Right renal pelvis (tissue), 4 donors: ENCODE measurements around the gene WDR81. TPM values are rescaled to one million over a fixed set of nuclear protein-coding genes. Genes with fewer than 3 reads are reported as not detected.

Experiments
- DNase-seq, 4 donors: peaks; one replicate each; pipeline ENCODE4 v3.0.0-alpha.2; 2013; ENCODE audit warnings: low read depth in 4 of 4, low spot score in 3 of 4, missing footprints in 1 of 4
- polyA plus RNA-seq, 4 donors: library from polyadenylated mRNA; unstranded; fragments of 120-200 nt; gene quantifications; one replicate each; pipeline ENCODE4 v1.2.1, GENCODE V29; 2013; ENCODE audit not compliant: insufficient read length in 4 of 4

The WDR81 gene
- polyA plus RNA-seq, 4 donors: 13.5 to 22.2 (median 15.4) TPM

DNA sequence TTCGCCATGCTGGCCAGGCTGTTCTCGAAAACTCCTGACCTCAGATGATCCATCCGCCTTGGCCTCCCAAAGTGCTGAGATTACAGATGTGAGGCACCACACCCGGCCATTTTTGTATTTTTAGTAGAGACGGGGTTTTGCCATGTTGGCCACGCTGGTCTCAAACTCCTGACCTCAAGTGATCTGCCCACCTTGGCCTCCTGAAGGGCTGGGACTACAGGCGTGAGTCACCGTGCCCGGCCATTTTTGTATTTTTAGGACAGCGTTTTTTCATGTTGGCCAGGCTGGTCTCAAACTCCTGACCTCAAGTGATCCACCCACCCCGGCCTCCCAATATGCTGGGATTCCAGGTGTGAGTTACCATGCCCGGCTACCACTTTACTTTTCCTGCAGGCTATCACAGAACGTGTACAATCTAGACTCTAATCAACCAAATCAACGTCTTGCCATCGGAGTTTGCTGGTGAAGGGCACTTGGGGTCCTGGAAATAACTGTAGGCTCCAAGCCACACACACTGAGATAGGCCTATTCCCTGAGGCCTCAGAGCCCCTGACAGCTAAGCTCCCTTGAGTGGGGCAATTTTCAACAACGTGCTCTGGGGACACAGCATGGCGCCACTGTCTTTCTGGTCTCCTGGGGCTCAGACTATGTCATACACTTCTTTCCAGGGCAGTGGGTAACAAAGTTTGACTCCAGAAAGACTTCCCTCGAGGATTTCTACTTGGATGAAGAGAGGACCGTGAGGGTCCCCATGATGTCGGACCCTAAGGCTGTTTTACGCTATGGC is 50.1 kb downstream of the WDR81 start:
- DNase-seq: no peak

DNA sequence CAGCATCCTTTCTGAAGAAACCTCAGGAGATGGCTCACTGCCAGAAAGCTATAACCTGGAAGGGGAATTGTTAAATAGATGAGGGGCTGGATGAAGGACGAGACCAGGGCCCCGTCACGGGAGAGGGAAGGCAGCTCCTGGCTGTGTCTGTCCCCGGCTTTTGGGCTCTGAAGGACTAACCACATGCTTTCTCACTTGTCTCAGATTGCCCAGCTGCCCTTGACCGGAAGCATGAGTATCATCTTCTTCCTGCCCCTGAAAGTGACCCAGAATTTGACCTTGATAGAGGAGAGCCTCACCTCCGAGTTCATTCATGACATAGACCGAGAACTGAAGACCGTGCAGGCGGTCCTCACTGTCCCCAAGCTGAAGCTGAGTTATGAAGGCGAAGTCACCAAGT is 51.8 kb downstream of the WDR81 start:
- DNase-seq: no peak

DNA sequence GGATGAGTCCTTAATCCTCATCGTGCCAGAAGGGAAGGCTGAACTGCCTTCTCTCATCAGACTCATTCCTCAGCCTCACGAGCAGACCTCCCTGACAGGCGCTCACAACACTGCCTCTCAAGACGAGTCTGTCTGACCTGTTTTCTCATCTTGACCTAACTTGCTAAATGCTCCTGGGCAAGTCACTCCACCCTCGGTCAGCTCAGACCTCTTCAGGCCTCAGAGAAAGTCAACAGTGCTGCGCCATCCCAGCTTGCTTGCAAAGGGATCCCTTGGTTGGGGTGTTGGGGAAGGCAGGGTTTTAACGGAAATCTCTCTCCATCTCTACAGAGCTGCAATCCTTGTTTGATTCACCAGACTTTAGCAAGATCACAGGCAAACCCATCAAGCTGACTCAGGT is 52.4 kb downstream of the WDR81 start:
- DNase-seq: no peak

DNA sequence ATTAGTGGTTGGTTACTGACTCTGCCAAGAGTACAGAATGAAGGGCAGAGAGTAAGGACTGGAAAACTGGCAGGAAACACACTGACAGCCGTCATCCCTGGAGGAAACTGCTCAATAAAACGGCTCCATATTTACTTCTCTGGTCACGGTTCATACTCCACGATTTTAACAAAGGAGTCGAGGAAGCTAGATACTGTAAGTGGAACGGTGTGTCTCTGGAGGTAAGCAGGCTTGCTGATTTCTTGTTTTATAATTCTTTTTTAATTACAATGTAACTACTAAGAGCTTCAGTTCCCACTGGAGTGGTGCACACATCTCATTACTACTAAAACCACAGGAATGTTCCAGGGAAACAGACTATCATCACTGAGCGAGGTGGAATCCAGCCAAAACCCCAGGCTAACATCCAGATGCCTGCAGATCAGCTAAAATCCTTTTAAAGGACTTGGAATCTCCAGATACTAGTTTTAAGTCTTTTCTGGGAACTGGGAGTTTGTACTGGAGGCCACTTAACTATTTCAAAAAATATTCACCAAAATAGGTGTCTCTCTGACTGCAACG is 55.1 kb downstream of the WDR81 start:
- DNase-seq: peak in 1 of 4 donors; percentile 43

DNA sequence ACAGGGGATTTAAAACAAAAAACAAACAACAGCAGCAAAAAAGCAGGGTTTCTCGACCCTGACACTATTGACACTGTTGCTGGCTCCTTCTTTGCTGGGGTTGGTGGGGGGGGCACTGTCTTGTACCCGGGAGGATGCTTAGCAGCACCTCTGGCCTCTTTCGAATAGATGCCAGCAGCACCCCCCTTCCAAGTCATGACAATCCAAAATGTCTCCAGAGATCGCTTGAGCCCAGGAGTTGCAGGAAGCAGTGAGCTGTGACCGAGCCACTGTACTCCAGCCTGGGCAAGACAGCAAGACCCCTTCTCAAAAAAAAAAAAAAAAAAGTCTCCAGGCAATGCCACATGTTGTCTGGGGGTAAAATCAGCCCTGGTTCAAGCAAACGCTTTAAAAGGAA is 57.7 kb downstream of the WDR81 start:
- no peak for DNase-seq

DNA sequence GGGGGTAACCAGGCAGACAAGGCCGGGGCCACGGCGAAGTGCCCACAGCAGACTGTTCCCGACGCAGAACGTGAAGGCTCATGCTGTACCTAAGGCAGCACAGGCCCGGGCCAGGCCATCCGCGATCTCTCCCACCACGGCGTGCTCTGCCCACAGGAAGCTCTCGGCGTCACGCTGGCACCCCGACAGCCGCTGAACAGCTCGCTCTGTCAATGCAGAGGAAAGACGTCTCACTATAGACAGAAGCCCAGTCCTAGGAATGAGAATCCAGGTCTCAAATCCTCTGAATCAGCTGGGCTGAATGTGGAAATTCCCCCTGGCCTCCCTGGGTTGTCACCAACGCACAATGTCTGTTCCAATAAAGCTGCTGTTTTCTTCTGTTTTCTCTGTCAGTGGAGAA is 58.8 kb downstream of the WDR81 start:
- no peak for DNase-seq

DNA sequence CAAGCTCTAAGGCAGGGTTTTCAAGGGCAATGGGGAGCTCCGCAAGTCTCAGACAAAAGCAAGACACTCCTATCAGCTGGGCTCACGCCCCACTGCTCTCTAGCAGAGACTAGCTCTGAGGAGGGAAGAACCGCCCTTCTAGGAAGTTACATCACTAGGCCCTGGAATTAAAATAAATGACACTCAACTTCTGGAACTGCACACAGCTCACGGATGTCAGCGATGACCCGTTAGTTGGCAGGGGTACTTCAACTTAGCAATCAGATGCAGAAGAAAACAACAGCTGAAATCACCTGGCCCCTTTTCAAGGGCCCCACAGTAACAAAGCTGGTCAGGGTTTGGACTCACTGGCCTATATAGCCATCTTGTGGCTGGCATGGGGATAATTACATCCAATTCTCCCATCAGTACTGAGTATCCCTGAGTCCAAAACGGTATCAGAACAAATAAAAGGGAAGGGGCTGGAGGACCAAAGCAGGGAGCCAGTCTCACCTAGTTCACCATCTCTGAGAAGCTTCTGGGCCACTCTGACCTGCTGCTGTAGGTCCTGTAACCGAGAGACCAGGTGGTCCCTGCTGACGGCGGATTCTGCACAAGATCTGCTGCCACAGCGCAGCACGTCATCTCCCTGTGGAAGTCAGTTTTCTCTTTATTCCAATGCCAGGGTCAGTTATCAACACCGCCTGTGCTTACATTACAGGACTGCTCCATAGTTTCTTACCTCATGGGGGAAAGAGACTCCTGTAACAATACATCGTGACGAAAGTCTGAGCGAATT is 59.5 kb downstream of the WDR81 start:
- DNase-seq: peak in 1 of 4 donors; percentile 50

DNA sequence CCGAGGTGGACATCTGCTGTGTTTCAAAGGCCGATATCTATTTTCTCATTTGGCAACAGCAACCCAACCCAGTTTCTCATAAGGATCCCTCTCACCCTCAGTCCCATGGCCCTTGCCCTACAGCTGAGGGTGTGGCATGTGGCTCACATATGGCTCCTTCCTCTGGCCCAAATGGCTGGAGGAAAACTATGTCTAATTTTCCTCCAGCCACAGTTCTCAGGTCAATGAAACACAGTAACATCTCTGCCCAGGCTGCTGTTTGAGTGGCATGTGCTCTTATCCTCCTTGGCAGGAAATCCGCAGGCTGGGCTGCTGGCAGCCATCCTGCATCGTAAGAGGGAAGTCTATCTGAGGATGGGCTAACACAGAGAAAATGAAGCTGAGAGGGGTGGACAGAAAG is 61.4 kb downstream of the WDR81 start:
- DNase-seq: no peak

DNA sequence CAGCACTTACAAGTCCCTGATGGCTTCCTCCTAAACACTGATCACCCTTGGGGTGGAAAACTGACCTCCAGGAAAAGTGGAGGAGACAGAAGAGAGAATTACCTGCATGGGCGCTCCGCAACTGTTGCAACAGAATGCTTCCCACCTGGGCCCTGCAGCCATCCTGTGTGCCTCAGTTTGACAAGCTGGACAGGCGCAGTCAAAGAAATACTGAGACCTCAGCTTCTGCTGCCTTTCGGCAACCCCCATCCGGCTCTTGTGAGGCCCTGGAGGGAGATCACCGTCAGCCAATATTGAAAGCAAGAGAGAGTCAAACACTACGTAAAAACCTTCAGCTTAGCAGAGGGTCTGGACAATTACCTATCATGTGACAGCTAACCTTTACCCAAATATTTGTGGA is 62.2 kb downstream of the WDR81 start:
- DNase-seq: no peak

DNA sequence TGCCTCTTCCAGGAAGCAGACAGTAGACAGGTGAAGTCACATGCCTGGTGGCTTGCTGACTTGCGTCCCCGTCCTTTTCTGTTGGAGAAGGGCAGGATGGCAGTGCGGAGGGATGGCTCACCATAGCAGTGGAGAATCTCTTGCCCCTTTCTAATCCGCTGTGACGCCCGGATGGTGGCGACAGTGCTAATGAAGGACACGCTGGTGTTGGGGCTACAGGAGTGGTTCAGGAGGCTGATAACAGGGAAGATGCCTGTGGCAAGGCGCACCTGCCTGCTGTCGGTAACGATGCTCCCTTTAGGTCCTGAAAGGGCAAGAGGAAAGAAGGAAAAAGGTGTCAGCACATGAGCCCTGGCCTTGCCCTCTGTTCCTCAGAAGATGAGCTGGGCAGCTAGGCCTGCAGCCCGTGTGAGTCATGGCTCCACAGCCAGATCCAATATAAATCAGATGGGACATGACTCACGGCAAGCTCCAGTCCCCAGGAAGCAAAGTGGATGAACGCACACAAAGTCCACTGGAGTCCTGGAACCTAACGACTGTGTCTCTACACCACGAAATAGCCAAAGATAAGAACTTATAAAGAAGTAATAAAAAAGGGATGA is 62.9 kb downstream of the WDR81 start:
- no peak for DNase-seq

Other genes starting within 250 kb of the WDR81 start
- gene MYO1C, start 232.0 kb upstream of the WDR81 start, polyA plus RNA-seq: 10 to 100 TPM; 68.6 to 80.8 (median 74.7) TPM
- gene INPP5K, start 208.1 kb upstream of the WDR81 start, polyA plus RNA-seq: 10 to 100 TPM; 19.2 to 25.4 (median 23.6) TPM
- 10 to 100 TPM; 74.7 to 88.5 (median 84.8) TPM for gene PITPNA, start 161.9 kb upstream of the WDR81 start, polyA plus RNA-seq
- gene SLC43A2, start 95.9 kb upstream of the WDR81 start, polyA plus RNA-seq: 10 to 100 TPM; 28.0 to 37.8 (median 31.3) TPM
- gene SCARF1, start 79.0 kb upstream of the WDR81 start, polyA plus RNA-seq: 1 to 10 TPM; 6.6 to 9.0 (median 7.6) TPM
- 1 to 10 TPM; 4.1 to 5.4 (median 4.2) TPM for gene RILP, start 74.8 kb upstream of the WDR81 start, polyA plus RNA-seq
- 100 to 1,000 TPM; 271 to 310 (median 285) TPM for gene PRPF8, start 39.8 kb upstream of the WDR81 start, polyA plus RNA-seq
- 1 to 10 TPM; 5.1 to 6.2 (median 5.9) TPM for gene TLCD2, start 14.3 kb upstream of the WDR81 start, polyA plus RNA-seq
- 100 to 1,000 TPM in 1 of 4 donors, 10 to 100 TPM in 3; 81.8 to 134 (median 92.8) TPM for gene SERPINF2, start 18.2 kb downstream of the WDR81 start, polyA plus RNA-seq
- gene SERPINF1, start 37.4 kb downstream of the WDR81 start, polyA plus RNA-seq: 100 to 1,000 TPM; 149 to 228 (median 193) TPM
- gene SMYD4, start 105.2 kb downstream of the WDR81 start, polyA plus RNA-seq: 10 to 100 TPM; 12.6 to 17.7 (median 13.6) TPM
- 100 to 1,000 TPM; 117 to 140 (median 130) TPM for gene RPA1, start 105.3 kb downstream of the WDR81 start, polyA plus RNA-seq